SK-N-SH (cell line): ENCODE results near the gene NKAIN4. TPM values are rescaled to one million over a fixed set of nuclear protein-coding genes. Genes with fewer than 3 reads are reported as not detected.

Source experiments
- CTCF ChIA-PET: fragments of 300-600, 350-600 bp; formaldehyde crosslinking; extraction: SDS; loops from one replicate; lab custom pipeline; 2021; lab: Yijun Ruan, JAX
- POLR2A ChIA-PET: fragments of 350-600 bp; sonication (Branson Sonifier 250); formaldehyde crosslinking; extraction: SDS; loops from one replicate; lab custom pipeline; 2020; ENCODE audit warnings: antibody characterized with exemption, inconsistent platforms; lab: Yijun Ruan, JAX
- DNase-seq: peaks from one replicate; pipeline ENCODE4 v3.0.0; 2012
- H2AFZ ChIP-seq: fragments of 200-600 bp; sonication (generic); 2 replicates; pipeline ENCODE4 v1.8.1; 2016; ENCODE audit warnings: antibody characterized with exemption, mild to moderate bottlenecking, low read depth
- H3F3A ChIP-seq: fragments of 200-600 bp; sonication (generic); replicated peaks from 2 replicates; pipeline ENCODE3; 2016; ENCODE audit warnings: antibody characterized with exemption, mild to moderate bottlenecking; ENCODE audit not compliant: insufficient read depth
- H3K27ac ChIP-seq, 2 experiments: fragments of 200-500 bp in 1 of 2; fragments of 200-600 bp in 1 of 2; sonication (Bioruptor generic) in 1 of 2; sonication (generic), shearing (Covaris generic) in 1 of 2; 2 replicates each; pipeline versions ENCODE4 v1.5.1 to v1.6.1; 2014 to 2016; ENCODE audit warnings: low read depth in 2 of 2, inconsistent platforms in 1 of 2, low read length in 1 of 2, mild to moderate bottlenecking in 1 of 2, mixed read lengths in 1 of 2
- H3K27me3 ChIP-seq: fragments of 200-600 bp; sonication (generic), shearing (Covaris generic); 2 replicates; pipeline ENCODE4 v1.6.1; 2016; ENCODE audit warnings: mixed run types; ENCODE audit not compliant: insufficient read depth
- H3K36me3 ChIP-seq, 2 experiments: fragments of 200-500 bp in 1 of 2; fragments of 200-600 bp in 1 of 2; sonication (Bioruptor generic) in 1 of 2; sonication (generic) in 1 of 2; replicated peaks in 1 of 2; 2 replicates each; pipeline versions ENCODE3 to v1.5.1; 2014 to 2016; ENCODE audit warnings: low read length in 1 of 2, mild to moderate bottlenecking in 1 of 2; ENCODE audit not compliant: insufficient read depth in 2 of 2, control insufficient read depth in 1 of 2
- H3K4me1 ChIP-seq, 2 experiments: fragments of 200-500 bp in 1 of 2; fragments of 200-600 bp in 1 of 2; sonication (Bioruptor generic) in 1 of 2; sonication (generic), shearing (Covaris generic) in 1 of 2; 2 replicates each; pipeline versions ENCODE4 v1.5.1 to v1.6.1; 2014 to 2016; ENCODE audit warnings: low read depth in 1 of 2, low read length in 1 of 2, mixed run types in 1 of 2; ENCODE audit not compliant: insufficient read depth in 2 of 2, control insufficient read depth in 1 of 2
- H3K4me2 ChIP-seq: fragments of 200-600 bp; sonication (generic), shearing (Covaris generic); 2 replicates; pipeline ENCODE4 v1.6.1; 2017; ENCODE audit warnings: mixed run types
- H3K4me3 ChIP-seq, 2 experiments: fragments of 200-500 bp in 1 of 2; fragments of 200-600 bp in 1 of 2; sonication (Bioruptor generic) in 1 of 2; sonication (generic), shearing (Covaris generic) in 1 of 2; 2 replicates each; pipeline versions ENCODE4 v1.5.1 to v1.8.1; 2014 to 2016; ENCODE audit warnings: low read depth in 2 of 2, inconsistent platforms in 1 of 2, low read length in 1 of 2, mild to moderate bottlenecking in 1 of 2, mixed read lengths in 1 of 2, moderate library complexity in 1 of 2
- H3K79me2 ChIP-seq: fragments of 200-600 bp; sonication (generic); 2 replicates; pipeline ENCODE4 v1.8.1; 2017; ENCODE audit warnings: mild to moderate bottlenecking; ENCODE audit not compliant: insufficient read depth
- H3K9ac ChIP-seq: fragments of 200-600 bp; sonication (generic); 2 replicates; pipeline ENCODE4 v1.6.1; 2017; ENCODE audit warnings: mixed run types
- H3K9me2 ChIP-seq: fragments of 200-600 bp; sonication (generic); 2 replicates; pipeline ENCODE4 v1.6.1; 2017; ENCODE audit warnings: mixed run types
- H3K9me3 ChIP-seq: fragments of 200-600 bp; sonication (generic); 2 replicates; pipeline ENCODE4 v1.6.1; 2017; ENCODE audit warnings: mixed run types, mild to moderate bottlenecking, moderate library complexity
- H4K20me1 ChIP-seq: fragments of 200-600 bp; sonication (generic); 2 replicates; pipeline ENCODE4 v1.6.1; 2017; ENCODE audit warnings: mild to moderate bottlenecking, mixed run types; ENCODE audit not compliant: insufficient read depth
- CTCF ChIP-seq: fragments of 200-600 bp; sonication (generic); IDR thresholded peaks from 2 replicates; pipeline ENCODE4 v1.6.1; 2017; ENCODE audit warnings: antibody characterized with exemption, mild to moderate bottlenecking, moderate library complexity
- EP300 ChIP-seq, 2 experiments: IDR thresholded peaks; 2 replicates each; pipeline versions ENCODE4 v1.4.0 to v1.6.1; 2012; ENCODE audit warnings: borderline replicate concordance in 1 of 2, low read depth in 1 of 2, low read length in 1 of 2
- FOSL2 ChIP-seq: IDR thresholded peaks from 2 replicates; pipeline ENCODE4 v1.4.0; 2012; ENCODE audit warnings: low read depth, mild to moderate bottlenecking, moderate library complexity, borderline replicate concordance
- FOXJ3 ChIP-seq: sonication (generic); formaldehyde crosslinking; IDR thresholded peaks from 2 replicates; pipeline ENCODE4 v1.5.1; 2020; ENCODE audit warnings: mild to moderate bottlenecking, missing genetic modification reagents
- FOXM1 ChIP-seq: IDR thresholded peaks from 2 replicates; pipeline ENCODE4 v1.4.0; 2012; ENCODE audit warnings: low read depth, mild to moderate bottlenecking
- GATA2 ChIP-seq: sonication (generic); formaldehyde crosslinking; IDR thresholded peaks from 2 replicates; pipeline ENCODE4 v1.5.0; 2020; ENCODE audit warnings: mild to moderate bottlenecking, missing genetic modification reagents
- JUND ChIP-seq: IDR thresholded peaks from 2 replicates; pipeline ENCODE4 v1.4.0; 2012
- MEF2A ChIP-seq: IDR thresholded peaks from 2 replicates; pipeline ENCODE4 v1.4.0; 2012; ENCODE audit warnings: low read depth, borderline replicate concordance
- MXI1 ChIP-seq: IDR thresholded peaks from 2 replicates; pipeline ENCODE4 v1.6.1; 2012; ENCODE audit warnings: mild to moderate bottlenecking, low read depth, low read length, improper control_type of control experiment
- NFIC ChIP-seq: IDR thresholded peaks from 2 replicates; pipeline ENCODE4 v1.4.0; 2012; ENCODE audit warnings: borderline replicate concordance
- NRF1 ChIP-seq: IDR thresholded peaks from 2 replicates; pipeline ENCODE4 v1.6.1; 2012; ENCODE audit warnings: low read depth, mild to moderate bottlenecking, low read length
- PBX3 ChIP-seq: IDR thresholded peaks from 2 replicates; pipeline ENCODE4; 2012
- RAD21 ChIP-seq: IDR thresholded peaks from 2 replicates; pipeline ENCODE4 v1.6.1; 2012; ENCODE audit warnings: mild to moderate bottlenecking, low read length
- RFX5 ChIP-seq: IDR thresholded peaks from 2 replicates; pipeline ENCODE4 v1.6.1; 2012; ENCODE audit warnings: mild to moderate bottlenecking, improper control_type of control experiment, low read length
- SIN3A ChIP-seq: IDR thresholded peaks from 2 replicates; pipeline ENCODE4 v1.6.1; 2012; ENCODE audit warnings: low read depth, mild to moderate bottlenecking, low read length, moderate library complexity, borderline replicate concordance
- SMC3 ChIP-seq: IDR thresholded peaks from 2 replicates; pipeline ENCODE4 v1.6.1; 2012; ENCODE audit warnings: low read depth, low read length, improper control_type of control experiment
- TAF1 ChIP-seq: IDR thresholded peaks from 2 replicates; pipeline ENCODE4 v1.6.1; 2012; ENCODE audit warnings: low read depth, mild to moderate bottlenecking, low read length, moderate library complexity, borderline replicate concordance
- TCF12 ChIP-seq: IDR thresholded peaks from 2 replicates; pipeline ENCODE4 v1.4.0; 2012
- TEAD4 ChIP-seq: IDR thresholded peaks from 2 replicates; pipeline ENCODE4 v1.4.0; 2012; ENCODE audit warnings: mild to moderate bottlenecking, borderline replicate concordance; ENCODE audit not compliant: insufficient read depth
- WGBS: methylation state at CpG from one replicate; pipeline ENCODE4 v1.1.6; 2017; ENCODE audit warnings: low lambda C conversion rate; 5-methylcytosine and 5-hydroxymethylcytosine counted together
- polyA plus RNA-seq, 3 experiments: library from polyadenylated mRNA; depleted of rRNA; stranded (reverse); fragments of >200 nt; gene quantifications; 2 replicates each; pipeline ENCODE4 v1.2.3, GENCODE V29; 2012
- TF ChIP-seq, protein P1 (sequence below): fragments of 150-350 bp; IDR thresholded peaks from 2 replicates; pipeline ENCODE4 v1.6.1; 2017; ENCODE audit warnings: antibody characterized with exemption, low read length, low read depth, borderline replicate concordance

The NKAIN4 gene
- polyA plus RNA-seq, 1 of the 3 experiments (the other 2 are of a cell fraction): not detected

- H3K36me3 ChIP-seq: no peaks in the 10 kb centered on the region
- H3K27ac ChIP-seq: no peak overlapping the region
- peaks cover 27% of the 10 kb centered on the region for H3K27me3 ChIP-seq
- no peaks in the 10 kb centered on the region for H3K9me2 ChIP-seq
- H3K79me2 ChIP-seq: no peaks in the 10 kb centered on the region
- no peak overlapping the region for H2AFZ ChIP-seq
- H3K9ac ChIP-seq: no peak overlapping the region
- no peak overlapping the region for H3K4me3 ChIP-seq
- WGBS: 85% methylated on average over 7 of the region's 15 CpGs
- ChIA-PET POLR2A (no interaction called here), CTCF (interaction anchor here (1.1 to 15.6 kb wide), 2 partner anchors 26 to 194 kb away, joined by 3 to 168 read pairs; no protein-coding TSS in a partner anchor)
- no peaks in the 10 kb centered on the region for H3F3A ChIP-seq
- TF ChIP-seq GATA2 (CRISPR knock-in tag) (no peak), SIN3A (no peak), TAF1 (no peak), EP300 (IDR thresholded peaks at IDR 0.05; ENCODE audit: borderline replicate concordance in 1 of 2, low read depth in 1 of 2, low read length in 1 of 2) (no peak), FOXM1 (no peak), SMC3 (no peak), TEAD4 (no peak), JUND (no peak), MXI1 (no peak), TCF12 (no peak), FOXJ3 (CRISPR knock-in tag) (no peak), CTCF (no peak), NFIC (no peak), PBX3 (no peak), FOSL2 (no peak)
- TF ChIP-seq, all 33 proteins: peak for 0
- Histone ChIP-seq H3K4me1 (peaks cover 0 to 4% of the 10 kb centered on the region in 2 experiments; a peak in 1 of 4 replicates), H3K9me3 (no peaks in the 10 kb centered on the region), H4K20me1 (no peaks in the 10 kb centered on the region), H3K4me2 (no peak overlapping the region)
- DNase-seq: no peak
These were observed 4.4 kb downstream of the NKAIN4 start for GRCh38 chr20:63249891-63250290.

- Histone ChIP-seq H3K36me3 (no peaks in the 10 kb centered on the region), H3K4me1 (peaks cover 0 to 4% of the 10 kb centered on the region in 2 experiments; a peak in 1 of 4 replicates), H3K9me2 (no peaks in the 10 kb centered on the region), H2AFZ (no peak overlapping the region), H3K4me2 (no peak overlapping the region), H3K79me2 (no peaks in the 10 kb centered on the region), H3K4me3 (no peak overlapping the region), H3K27me3 (peaks cover 22% of the 10 kb centered on the region), H3K9ac (no peak overlapping the region), H4K20me1 (no peaks in the 10 kb centered on the region), H3K9me3 (no peaks in the 10 kb centered on the region), H3F3A (no peaks in the 10 kb centered on the region), H3K27ac (no peak overlapping the region)
- ChIA-PET POLR2A (no interaction called here), CTCF (interaction anchor here (0.9 to 15.6 kb wide), 4 partner anchors 25 to 193 kb away, joined by 3 to 168 read pairs (median 4); no protein-coding TSS in a partner anchor)
- DNase-seq: no peak
- 56% methylated on average over 15 of the region's 25 CpGs for WGBS
- TF ChIP-seq RAD21 (no peak), RFX5 (no peak), MEF2A (no peak), CTCF (no peak), NRF1 (no peak), SMC3 (no peak), GATA2 (CRISPR knock-in tag) (no peak), PBX3 (no peak)
- TF ChIP-seq, protein P1, sequence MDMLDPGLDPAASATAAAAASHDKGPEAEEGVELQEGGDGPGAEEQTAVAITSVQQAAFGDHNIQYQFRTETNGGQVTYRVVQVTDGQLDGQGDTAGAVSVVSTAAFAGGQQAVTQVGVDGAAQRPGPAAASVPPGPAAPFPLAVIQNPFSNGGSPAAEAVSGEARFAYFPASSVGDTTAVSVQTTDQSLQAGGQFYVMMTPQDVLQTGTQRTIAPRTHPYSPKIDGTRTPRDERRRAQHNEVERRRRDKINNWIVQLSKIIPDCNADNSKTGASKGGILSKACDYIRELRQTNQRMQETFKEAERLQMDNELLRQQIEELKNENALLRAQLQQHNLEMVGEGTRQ: no peak
These were observed 5.2 kb downstream of the NKAIN4 start for GRCh38 chr20:63248835-63249591.
